Activated gamma-delta T cell treated with Interleukin-2 at 50 U/mL for 16 hours (primary cell): Measurements from ENCODE around the gene DNAJC15.
"Not testable (repeated sequence)": the region's sequence is repeated elsewhere in the genome, so short reads cannot be mapped to it uniquely, and the experiment has no call there.

Experiments used
- DNase-seq: peaks from one replicate; pipeline ENCODE4 v3.0.0-alpha.2; 2020

The DNAJC15 gene

GRCh38 chr13:43005460-43006236, 17.7 kb upstream of the DNAJC15 start:
- no peak for DNase-seq

DNA sequence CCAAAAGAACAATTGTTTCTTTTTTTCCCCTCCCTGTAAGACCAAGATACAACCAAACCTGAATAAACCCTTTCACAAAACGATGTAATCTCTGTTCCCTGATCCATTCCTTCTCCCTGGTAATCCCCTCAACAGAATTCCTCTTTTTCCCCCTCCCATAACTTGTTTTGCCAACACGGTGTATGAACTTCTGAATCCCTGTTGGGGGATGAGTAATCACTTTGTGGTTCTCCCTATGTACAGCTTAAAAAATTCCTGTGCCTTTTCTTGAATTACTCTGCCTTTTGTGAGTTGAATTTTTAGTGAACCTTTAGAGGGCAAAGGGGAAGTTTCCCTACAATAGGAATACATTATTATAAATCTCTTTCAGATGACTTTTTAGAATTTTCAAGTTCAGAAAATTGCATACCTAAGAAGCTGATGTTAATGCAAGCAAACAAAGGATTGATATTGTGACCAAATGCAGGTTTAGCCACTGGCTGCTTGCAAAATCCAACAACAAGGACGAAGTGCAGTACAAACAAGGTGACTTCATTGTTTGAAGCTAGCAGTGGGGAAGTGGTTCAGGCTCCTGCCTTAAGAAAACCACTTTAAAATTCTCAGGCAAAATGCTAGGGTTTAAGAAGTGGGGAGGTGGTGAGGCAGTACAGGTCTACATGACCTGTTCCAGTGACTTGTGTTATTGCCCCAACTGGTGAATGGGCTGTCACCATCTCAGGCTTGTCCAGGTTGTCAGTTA, 16.3 kb upstream of the DNAJC15 start:
- DNase-seq = no peak

- DNase-seq = no peak
Measured at GRCh38 chr13:43008596-43008995, 14.8 kb upstream of the DNAJC15 start.

DNA sequence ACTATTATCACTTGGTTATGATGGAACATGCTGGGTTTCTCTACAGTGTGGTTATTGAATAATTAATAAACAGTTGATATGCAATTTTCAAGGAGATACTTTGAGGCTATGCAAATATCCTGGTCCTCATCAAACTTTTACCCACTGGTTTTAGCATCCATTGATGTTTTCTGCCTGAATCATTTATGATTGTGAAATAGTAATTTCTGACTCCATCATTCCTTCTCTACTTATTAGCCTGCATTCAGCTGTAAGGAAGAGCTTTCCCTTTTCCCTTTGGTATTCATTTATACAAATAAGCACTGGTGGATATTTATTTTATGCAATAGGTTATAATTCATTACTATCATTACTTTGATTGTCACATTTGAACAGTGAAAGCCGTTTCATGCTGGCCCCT, 13.9 kb upstream of the DNAJC15 start:
- no peak for DNase-seq

DNA sequence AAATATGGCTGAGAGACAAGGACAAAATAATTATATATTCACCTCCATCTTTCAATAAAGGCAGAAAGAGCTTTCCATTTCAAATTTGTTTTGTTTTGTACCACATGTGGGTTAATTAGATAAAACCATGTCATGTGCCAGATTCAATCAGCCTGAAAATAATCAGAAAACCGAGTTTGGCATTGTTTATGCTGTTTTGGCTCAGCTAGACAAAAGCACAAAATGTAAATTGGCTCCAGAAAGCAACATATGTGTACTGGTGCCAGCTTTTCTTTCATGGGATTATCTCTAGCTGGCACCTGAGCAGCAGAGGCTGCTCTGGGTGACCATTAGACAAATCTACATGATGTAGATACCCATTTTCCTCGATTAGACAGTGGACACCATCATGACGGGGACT, 9.2 kb upstream of the DNAJC15 start:
- no peak for DNase-seq

DNA sequence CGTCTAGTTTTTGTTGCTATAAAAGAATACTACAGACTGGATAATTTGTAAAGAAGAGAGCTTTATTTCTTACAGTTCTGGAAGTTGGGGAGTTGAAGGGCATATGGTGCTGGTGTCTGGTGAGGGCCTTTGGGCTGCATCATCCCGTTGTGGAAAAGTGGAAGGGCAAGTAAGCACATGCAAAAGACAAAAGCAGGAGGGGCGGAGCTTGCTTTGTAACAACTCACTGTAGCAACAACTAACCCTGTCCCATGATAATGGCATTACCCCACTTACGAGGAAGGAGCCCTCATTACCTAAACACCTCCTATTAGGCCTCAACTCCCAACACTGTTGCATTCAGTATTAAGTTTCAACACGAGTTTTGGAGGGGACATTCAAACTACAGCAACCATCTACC, 7.2 kb upstream of the DNAJC15 start:
- DNase-seq = no peak

DNA sequence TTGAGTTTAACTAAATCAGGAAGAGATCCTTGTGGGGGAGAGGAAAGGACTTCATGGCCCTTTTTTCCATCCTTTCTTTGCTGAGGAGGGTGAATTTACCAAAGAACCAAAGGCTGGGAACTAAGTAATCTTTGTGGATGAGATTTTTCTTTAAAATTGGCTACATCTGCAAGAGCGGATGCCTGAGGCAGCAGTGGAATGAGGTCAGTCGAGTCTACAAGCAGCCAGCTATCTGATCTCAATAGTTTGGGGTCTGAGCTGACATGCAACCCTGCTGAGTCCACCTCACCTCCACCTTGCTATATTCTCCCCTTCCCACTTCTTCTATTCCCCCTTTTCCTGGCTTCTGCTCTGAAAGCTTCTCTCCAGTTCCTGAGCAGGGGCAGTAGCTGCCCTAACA, 3.6 kb upstream of the DNAJC15 start:
- DNase-seq = no peak

GRCh38 chr13:43020794-43021193, 2.6 kb upstream of the DNAJC15 start:
- no peak for DNase-seq

GRCh38 chr13:43021926-43022670, 1.3 kb upstream of the DNAJC15 start:
- no peak for DNase-seq

DNA sequence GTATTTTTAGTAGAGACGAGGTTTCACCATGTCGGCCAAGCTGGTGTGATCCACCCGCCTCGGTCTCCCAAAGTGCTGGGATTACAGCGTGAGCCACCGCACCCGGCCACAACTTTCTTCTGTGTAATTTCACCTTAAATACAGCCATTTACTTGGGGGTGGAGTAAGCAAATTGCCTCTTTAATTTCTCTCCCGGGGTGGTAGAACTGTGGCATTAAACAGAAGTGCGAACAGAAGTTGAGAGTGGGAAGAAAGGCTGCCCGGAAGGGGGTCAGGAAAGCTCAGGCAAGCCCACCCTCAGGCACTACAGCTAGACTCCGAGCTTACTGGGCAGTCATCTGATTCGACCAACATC, 475 bp upstream of the DNAJC15 start:
- no peak for DNase-seq

DNA sequence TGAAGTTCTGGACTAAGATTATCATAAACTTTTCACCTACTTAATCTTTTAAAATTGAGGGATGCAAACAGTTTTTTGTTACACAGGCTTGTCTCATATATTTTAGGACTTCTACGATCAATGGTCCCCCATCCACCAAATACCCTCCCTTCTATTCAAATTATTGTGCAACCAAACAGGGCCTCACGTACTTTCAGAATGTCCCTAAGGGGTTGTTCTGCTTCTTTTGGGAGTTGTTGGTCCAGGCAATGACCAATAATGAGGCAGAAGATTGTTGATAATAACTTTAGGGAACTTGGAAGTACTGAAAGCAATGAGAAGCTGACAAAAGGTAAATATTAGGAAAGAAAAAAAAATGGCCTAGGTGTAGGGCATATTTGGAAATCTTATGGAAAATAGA, 2.9 kb downstream of the DNAJC15 start:
- no peak for DNase-seq

DNA sequence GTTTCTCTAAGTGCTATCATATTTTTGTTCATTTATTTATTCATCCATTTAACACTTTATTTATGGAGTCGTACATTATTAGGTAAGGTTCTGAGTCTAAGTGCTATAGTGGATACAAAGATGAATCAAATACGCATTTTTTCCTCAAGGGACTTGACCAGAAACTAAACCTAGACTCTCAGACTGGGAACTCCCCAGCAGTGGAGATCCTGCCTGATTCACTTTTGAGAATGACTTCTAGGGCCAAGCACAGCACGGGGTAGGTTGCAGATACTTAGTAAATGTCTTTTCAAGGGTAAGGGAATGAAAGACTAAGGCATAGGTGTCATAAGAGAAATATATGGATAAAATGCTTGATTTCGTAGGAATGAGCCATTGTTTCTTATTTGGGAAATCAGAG, 7.2 kb downstream of the DNAJC15 start:
- no peak for DNase-seq

- DNase-seq = no peak
Measured at GRCh38 chr13:43031881-43032280, 8.5 kb downstream of the DNAJC15 start.

GRCh38 chr13:43033038-43033437, 9.7 kb downstream of the DNAJC15 start:
- no peak for DNase-seq

DNA sequence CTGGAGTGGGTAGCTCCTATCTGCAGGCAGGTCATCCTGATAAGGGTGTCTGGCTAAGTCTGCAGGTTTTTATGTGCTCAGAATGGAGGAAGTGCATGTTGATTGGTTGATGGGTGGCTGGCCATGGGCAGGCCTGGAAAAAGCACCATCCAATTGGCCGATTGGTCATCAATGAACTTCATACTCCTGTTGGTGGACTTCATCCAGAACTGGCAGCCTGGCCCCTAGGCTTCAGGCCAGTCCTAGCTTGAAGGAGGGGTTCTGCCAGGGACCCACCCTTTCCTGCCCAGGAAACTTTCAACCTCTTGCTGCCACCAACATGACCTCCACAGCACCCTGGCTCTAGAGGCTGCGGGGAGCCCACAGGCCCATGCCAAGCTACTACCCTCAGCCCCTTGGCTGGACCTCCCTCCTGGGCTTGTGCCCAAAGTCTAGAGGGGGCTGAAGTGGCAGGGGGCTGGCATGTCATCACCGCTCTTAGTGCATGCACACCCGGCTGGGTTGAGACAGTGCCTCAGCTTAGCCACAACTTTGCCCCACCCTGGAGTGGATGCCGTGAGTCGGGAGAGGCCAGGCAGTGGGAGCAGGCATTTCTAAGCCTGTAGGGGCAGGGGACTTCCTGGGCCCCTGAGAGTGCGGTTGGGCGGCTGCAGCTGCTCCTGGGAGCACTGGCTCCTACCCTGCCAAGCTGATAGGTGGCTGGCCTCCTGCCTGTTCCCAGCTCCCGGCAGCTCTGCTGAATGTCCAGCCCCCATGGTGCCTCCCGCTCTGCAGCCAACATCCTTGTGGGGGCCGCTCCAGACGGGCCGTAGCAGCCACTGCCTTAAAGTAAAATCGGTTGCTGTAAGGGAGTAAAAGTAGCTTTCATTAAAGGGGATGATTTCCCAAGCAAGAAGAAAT, 13.2 kb downstream of the DNAJC15 start:
- DNase-seq = no peak

DNA sequence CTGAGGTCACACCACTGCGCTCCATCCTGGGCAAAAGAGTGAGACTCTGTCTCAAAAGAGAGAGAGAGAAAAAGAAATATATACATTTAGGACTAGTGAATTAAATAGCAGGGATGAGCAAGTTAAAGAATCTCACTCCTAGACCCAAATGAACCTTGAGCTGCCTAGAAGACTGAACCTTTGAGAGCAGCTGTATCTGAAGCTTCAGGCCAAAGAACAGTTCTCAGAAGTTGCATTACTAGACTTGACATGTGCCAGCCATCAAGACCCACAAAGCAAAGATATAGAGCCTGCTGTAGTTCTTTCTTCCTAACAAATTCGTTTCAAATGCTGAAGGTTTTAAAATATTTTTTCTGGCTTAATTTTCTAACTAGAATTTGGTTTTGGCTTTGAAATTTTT, 16.6 kb downstream of the DNAJC15 start:
- no peak for DNase-seq

DNA sequence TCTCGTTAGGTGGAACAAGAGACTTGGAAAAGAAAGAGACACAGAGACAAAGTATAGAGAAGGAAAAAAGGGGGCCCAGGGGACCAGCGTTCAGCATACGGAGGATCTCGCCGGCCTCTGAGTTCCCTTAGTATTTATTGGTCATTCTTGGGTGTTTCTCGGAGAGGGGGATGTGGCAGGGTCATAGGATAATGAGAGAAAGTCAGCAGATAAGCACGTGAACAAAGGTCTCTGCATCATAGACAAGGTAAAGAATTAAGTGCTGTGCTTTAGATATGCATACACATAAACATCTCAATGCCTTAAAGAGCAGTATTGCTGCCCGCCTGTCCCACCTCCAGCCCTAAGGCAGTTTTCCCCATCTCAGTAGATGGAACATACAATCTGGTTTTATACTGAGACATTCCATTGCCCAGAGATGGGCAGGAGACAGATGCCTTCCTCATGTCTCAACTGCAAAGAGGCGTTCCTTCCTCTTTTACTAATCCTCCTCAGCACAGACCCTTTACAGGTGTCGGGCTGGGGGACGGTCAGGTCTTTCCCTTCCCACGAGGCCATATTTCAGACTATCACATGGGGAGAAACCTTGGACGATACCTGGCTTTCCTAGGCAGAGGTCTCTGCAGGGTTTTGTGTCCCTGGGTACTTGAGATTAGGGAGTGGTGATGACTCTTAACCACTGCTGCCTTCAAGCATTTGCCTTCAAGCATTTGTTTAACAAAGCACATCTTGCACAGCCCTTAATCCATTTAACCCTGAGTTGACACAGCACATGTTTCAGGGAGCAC, 17.4 kb downstream of the DNAJC15 start:
- DNase-seq = not testable (repeated sequence)

GRCh38 chr13:43041369-43041921, 18.1 kb downstream of the DNAJC15 start:
- no peak for DNase-seq

DNA sequence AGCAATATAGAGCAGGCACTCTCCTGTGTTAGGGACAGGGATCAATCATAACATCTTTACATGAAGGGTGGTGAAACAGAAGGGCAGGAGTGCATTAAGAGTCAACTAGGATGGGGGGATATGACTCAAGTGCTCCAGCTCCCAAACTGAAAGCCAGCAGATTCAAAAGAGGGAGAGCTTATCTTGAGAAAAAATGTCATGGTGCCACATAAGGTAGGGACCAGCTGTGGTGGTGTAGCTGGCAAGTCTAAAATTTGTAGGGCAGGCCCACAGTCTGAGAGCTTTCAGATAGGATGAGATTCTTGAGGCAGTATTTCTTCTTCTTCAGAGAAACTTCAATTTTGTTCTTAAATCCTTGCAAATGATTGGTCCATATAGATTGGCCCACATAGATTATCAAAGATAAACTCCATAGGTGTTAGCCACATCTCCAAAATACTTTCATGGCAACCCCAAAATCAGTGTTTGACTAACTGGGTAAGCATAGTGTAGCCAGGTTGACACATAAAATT, 19.1 kb downstream of the DNAJC15 start:
- no peak for DNase-seq

DNA sequence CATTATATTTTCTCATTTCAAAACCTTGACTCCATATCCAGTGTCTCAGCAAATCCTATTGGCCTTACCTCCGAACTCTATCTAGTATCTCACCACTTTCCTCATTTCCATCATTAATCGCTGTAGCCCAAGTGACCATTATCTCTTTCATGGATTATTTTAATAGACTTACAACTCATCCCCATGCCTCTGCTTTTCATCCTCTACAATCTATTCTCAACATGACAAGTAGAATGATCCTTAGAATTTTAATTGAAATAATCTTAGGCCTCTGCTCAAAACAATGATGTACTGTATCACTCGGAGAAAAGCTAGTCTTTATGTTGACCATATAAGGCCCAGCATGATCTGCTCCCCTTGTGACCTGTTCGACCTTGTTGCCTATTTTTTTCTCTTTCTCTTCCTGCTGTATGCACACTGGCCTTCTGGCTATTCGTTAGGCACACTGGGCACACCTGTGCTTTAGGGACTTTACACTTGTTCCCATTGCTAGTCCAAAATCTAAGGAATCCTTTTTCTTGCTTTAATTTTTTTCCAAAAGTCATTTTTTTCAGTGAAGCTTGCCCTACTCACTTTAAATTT, 21.4 kb downstream of the DNAJC15 start:
- DNase-seq = no peak

GRCh38 chr13:43045302-43045773, 22.0 kb downstream of the DNAJC15 start:
- not testable (repeated sequence) for DNase-seq
